Activated CD4-positive, alpha-beta T cell treated with anti-CD3 and anti-CD28 coated beads for 48 hours (primary cell): ENCODE data around the gene OR5K2.

ENCODE experiments used
- DNase-seq: peaks from one replicate; pipeline ENCODE4 v3.0.0-alpha.2; 2020

OR5K2 gene

DNA sequence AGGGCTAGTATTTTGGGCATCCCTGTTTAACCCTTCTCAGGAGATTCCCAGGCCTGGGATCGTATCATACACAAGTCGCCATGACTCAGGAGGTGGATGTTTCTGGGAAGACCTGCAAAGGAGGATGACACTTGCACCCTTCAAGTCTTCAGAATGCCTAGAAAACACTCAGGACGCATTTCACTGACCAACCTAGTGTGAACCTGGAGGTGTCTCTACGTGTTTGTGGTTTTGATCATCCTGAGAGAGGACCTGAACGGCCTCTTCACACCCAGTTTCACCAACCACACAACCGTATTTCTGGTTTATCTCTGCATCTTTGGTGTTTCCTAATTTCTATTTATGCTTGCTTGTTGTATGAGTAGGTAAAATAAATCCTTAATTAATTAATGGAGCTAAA, 28.0 kb downstream of the OR5K2 start:
- DNase-seq: no peak

DNA sequence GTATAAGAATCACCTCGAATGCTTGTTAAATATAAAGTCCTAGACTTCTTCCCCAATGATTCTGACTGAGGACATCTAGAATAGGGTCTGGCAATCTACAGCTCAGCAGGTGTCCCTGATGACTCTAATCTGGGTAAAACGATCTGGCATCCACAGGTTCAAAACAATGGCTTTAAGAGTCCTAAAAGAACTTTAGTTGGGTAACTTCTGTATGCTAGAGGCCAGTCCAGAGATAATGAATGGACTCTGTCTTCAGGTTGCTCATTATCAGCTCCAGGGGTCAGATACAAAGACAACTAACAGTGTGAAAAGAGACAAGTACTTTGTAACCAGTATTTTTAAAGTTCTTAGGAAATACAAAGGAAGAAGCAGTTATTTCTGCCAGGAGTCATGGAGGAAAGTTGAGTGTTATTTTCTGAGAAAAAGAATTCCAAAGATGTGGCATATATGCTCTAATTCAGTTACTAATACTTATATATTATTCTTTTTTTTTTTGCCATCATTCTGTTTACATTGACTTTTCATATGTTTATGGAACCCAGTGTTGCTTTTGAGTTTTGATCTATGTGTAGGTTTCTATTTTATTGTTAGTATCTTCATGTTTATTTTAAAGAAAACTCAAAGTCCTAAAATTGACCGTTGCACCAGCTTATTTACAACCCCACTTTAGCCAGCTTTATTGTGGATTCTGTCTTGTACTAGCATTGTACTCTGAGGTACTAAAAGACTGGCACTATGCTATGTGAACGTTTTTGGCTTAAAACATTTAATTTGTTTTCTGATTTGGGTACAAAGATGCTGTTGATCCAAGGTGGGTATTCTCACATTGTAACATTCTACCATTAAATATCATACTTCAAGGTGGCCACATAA, 31.2 kb downstream of the OR5K2 start:
- no peak for DNase-seq

GRCh38 chr3:98529856-98530459, 32.5 kb downstream of the OR5K2 start:
- no peak for DNase-seq

DNA sequence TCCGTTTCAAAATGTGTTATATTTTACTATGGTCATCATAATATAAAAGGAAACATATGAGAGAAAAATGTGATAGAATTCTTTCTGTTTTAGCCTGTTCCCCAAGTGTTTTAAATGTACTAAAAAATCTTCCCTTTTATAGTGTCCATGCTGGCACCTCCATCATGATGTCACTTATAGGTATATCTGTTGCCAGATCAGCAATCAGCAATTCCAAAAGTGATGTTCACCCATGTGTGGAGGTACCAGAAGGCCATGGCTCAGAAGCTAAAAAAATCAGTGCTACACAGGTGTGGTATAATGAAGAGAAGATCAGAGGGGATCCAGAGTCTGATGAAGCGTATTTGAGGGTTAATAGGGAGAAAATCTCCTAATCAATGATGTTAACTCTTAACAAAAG, 33.2 kb downstream of the OR5K2 start:
- no peak for DNase-seq

- DNase-seq: no peak
Measured at GRCh38 chr3:98531622-98532274, 34.3 kb downstream of the OR5K2 start, which contains the start of gene GPR15. GPR15 (plus strand) TSS chr3:98531978; CDS start chr3:98532034, 56 bp downstream.

GRCh38 chr3:98532275-98532637, 34.8 kb downstream of the OR5K2 start:
- no peak for DNase-seq

- no peak for DNase-seq
Measured at GRCh38 chr3:98532709-98533571, 35.5 kb downstream of the OR5K2 start.

DNA sequence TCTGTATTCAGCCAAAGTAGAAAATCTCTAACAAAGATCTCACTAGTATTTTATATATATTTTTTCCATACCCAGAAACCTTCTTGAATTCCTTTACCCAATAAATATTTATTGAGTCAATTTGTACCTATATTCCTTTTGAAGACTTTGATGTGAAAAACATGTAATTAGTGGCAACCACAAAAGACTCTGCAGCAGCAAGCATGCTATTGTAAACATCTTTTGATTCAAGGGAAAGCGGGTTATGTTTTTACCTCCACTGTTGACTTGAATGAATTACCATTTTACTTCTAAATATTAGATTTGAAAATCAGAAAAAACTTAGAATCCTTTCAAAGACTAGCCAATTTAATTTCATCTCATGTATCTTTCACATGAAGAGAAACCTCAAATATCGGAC, 36.7 kb downstream of the OR5K2 start:
- DNase-seq: no peak

DNA sequence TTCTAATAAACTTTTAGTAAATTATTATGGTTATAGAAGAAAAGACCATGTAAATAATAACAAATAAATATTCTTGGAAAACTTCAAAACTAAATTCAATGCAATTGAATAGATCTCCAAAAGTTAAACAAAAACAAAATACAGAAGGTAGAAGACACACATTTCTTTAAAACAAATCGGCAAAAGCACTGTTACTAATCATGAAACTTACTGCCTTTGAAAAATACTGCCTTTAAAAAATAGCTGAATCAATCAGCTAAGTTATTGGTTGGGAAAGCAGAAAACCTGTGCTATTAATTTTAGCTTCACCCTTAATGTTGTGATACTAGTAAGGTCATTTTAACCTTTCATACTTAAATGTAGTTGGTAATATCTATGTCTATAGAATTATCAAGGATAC, 37.3 kb downstream of the OR5K2 start:
- DNase-seq: no peak

GRCh38 chr3:98536456-98537017, 39.1 kb downstream of the OR5K2 start:
- no peak for DNase-seq

GRCh38 chr3:98540346-98540745, 42.9 kb downstream of the OR5K2 start:
- DNase-seq: no peak

DNA sequence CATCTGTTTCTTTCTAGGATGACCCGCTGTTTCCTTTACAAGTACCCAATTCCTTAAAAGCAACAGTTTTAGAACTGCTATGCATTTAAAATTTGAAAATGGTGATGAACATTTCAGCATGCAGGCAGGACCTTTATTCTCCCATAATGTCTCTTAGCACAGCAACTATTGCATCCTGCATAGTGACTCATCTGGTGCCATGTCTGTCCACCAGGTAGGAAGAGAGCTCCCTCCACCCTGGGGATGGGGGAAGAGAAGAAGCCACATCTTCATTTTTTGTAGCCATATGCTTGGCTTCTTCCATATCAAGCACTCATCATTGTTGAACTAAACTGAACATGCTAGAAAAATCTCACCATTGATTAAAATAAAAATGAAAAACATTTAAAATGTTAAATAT, 44.2 kb downstream of the OR5K2 start:
- no peak for DNase-seq

DNA sequence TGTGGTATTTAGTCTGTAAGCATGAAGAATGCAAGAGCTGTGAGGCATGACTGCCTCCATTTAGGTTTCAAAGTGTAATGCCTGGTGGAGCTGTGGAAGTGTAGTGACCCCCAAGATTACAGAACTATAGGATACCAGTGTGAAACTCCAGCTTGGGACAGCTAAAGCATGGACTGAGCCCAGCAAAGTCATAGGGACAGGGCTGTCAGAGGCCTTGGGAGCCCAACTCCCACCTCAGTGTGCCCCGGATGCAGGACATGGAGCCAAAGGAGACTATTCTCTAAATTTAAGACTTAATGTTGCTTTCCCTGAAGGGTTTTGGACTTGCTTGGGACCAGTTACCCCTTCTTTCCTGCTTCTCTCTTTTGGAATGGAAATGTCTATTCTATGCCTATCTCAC, 45.1 kb downstream of the OR5K2 start:
- no peak for DNase-seq

DNA sequence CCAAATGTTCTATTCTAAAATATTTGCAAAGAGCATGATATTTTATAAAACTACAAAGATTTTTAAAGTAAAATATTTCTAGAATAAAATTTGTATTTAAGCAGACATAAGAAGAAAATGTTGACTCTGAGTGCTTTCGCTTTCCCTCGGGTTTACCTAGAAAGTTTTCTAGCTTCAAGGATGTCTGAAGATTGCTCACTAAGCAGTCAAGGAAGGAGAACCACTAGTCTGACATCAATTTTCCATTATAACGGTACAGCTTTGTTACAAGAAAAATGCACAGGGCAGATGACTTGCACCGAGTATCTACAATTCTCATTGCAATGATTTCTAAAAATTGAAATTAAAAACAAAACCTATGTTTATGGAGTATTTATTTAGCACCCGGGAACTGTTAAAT, 48.5 kb downstream of the OR5K2 start:
- no peak for DNase-seq
